HepG2 (cell line): Measurements from ENCODE around the gene CRNKL1. TPM values are rescaled to one million over a fixed set of nuclear protein-coding genes. Genes with fewer than 3 reads are reported as not detected.

Source experiments
- DRAP1 ChIP-seq: IDR thresholded peaks from 2 replicates; pipeline ENCODE4 v1.6.1; 2016; ENCODE audit warnings: missing genetic modification reagents, missing compliant biosample characterization
- DZIP1 ChIP-seq: sonication (generic); formaldehyde crosslinking; IDR thresholded peaks from 2 replicates; pipeline ENCODE4 v1.5.0; 2020; ENCODE audit warnings: mild to moderate bottlenecking, missing genetic modification reagents
- FOXM1 ChIP-seq: sonication (generic); formaldehyde crosslinking; IDR thresholded peaks from 2 replicates; pipeline ENCODE4 v1.5.0; 2020; ENCODE audit warnings: missing genetic modification reagents
- KLF9 ChIP-seq: IDR thresholded peaks from 2 replicates; pipeline ENCODE4 v1.6.1; 2016; ENCODE audit warnings: low read depth
- REL ChIP-seq: sonication (generic); formaldehyde crosslinking; conservative IDR thresholded peaks from 2 replicates; pipeline ENCODE4 v1.8.0; 2022; ENCODE audit warnings: mild to moderate bottlenecking, missing genetic modification reagents, moderate library complexity
- SMARCC2 ChIP-seq: fragments of 450-650 bp; IDR thresholded peaks from 2 replicates; pipeline ENCODE4 v1.6.1; 2017; ENCODE audit warnings: antibody characterized with exemption, mild to moderate bottlenecking
- SMYD3 ChIP-seq: sonication (generic); formaldehyde crosslinking; IDR thresholded peaks from 2 replicates; pipeline ENCODE4 v1.8.1; 2023; ENCODE audit warnings: mild to moderate bottlenecking, missing genetic modification reagents
- SNAPC5 ChIP-seq: sonication (generic); formaldehyde crosslinking; IDR thresholded peaks from 2 replicates; pipeline ENCODE4 v1.8.1; 2023; ENCODE audit warnings: mild to moderate bottlenecking, missing genetic modification reagents, borderline replicate concordance
- TARDBP ChIP-seq: sonication (generic); formaldehyde crosslinking; IDR thresholded peaks from 2 replicates; pipeline ENCODE4 v1.8.0; 2022; ENCODE audit warnings: mild to moderate bottlenecking, missing genetic modification reagents
- TCF7 ChIP-seq: sonication (generic); IDR thresholded peaks from 2 replicates; pipeline ENCODE4 v1.6.1; 2016; ENCODE audit warnings: antibody characterized with exemption, low read depth
- TCF7L2 ChIP-seq: IDR thresholded peaks from 2 replicates; pipeline ENCODE4 v1.6.1; 2011; ENCODE audit warnings: mild to moderate bottlenecking, low read depth, low read length, moderate library complexity
- TRAFD1 ChIP-seq: sonication (generic); formaldehyde crosslinking; IDR thresholded peaks from 2 replicates; pipeline ENCODE4 v1.5.1; 2020; ENCODE audit warnings: missing genetic modification reagents, mild to moderate bottlenecking, borderline replicate concordance
- ZFP82 ChIP-seq: sonication (generic); formaldehyde crosslinking; IDR thresholded peaks from 2 replicates; pipeline ENCODE4 v1.5.1; 2020; ENCODE audit warnings: mild to moderate bottlenecking, missing genetic modification reagents, borderline replicate concordance
- ZNF83 ChIP-seq: sonication (generic); formaldehyde crosslinking; IDR thresholded peaks from 2 replicates; pipeline ENCODE4 v1.4.0; 2020; ENCODE audit warnings: missing genetic modification reagents, mild to moderate bottlenecking, borderline replicate concordance
- polyA plus RNA-seq, 8 experiments: library from polyadenylated mRNA; depleted of rRNA in 3 of 8; stranded (reverse) in 7 of 8; unstranded in 1 of 8; fragments of >200 nt; fragmentation: Illumina TruSeq in 4 of 8; extraction: Trizol in 4 of 8; gene quantifications; 2 replicates each; pipeline versions ENCODE4 v1.2.1 to v1.2.3, GENCODE V29; 2011 to 2016; ENCODE audit warnings: low read depth in 4 of 8, missing spikeins in 1 of 8, mixed read lengths in 1 of 8; ENCODE audit not compliant: insufficient read depth in 1 of 8
- total RNA-seq, 5 experiments: library from RNA; depleted of rRNA; stranded (reverse); fragments of >200 nt; fragmentation: Illumina TruSeq; extraction: Trizol; gene quantifications; 2 replicates each; pipeline ENCODE4 v1.2.3, GENCODE V29; 2016; ENCODE audit warnings: low read depth in 1 of 5
- TF ChIP-seq, protein P1 (sequence below): fragments of 450-650 bp; IDR thresholded peaks from 2 replicates; pipeline ENCODE4 v1.6.1; 2017; ENCODE audit warnings: mild to moderate bottlenecking
- TF ChIP-seq, protein P2 (sequence below): sonication (generic); formaldehyde crosslinking; IDR thresholded peaks from 2 replicates; pipeline ENCODE4 v1.4.0; 2020; ENCODE audit warnings: missing genetic modification reagents
- TF ChIP-seq, protein P3 (sequence below): sonication (generic); formaldehyde crosslinking; IDR thresholded peaks from 2 replicates; pipeline ENCODE4 v1.8.0; 2022; ENCODE audit warnings: missing genetic modification reagents, low read depth, mild to moderate bottlenecking, borderline replicate concordance
- TF ChIP-seq, protein P4 (sequence below): sonication (generic); formaldehyde crosslinking; IDR thresholded peaks from 2 replicates; pipeline ENCODE4 v1.4.0; 2020; ENCODE audit warnings: mild to moderate bottlenecking, missing genetic modification reagents

The CRNKL1 gene
- total and polyA plus RNA-seq, 2 of the 13 experiments (the other 11 are each of a cell fraction or from before 2014, with no cell fraction given) = 12.3 to 64.5 TPM

DNA sequence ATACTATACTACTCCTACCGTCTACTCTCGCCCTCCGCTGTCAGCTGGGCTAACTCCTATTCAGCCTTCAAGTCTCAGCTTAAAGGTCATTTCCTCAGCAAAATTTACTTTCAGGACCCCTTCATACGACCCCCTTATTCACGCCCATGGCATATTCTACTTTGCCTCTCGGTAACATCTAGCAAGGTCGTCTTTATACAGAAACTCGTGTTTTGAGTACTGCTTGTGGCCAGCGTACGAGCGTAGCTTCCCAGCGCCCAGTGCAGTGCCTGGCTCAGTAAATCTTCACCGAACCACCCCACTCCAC lies 546 bp downstream of the CRNKL1 start (continued):
- TF ChIP-seq TRAFD1 (CRISPR knock-in tag) = no peak
- TF ChIP-seq, protein P1, sequence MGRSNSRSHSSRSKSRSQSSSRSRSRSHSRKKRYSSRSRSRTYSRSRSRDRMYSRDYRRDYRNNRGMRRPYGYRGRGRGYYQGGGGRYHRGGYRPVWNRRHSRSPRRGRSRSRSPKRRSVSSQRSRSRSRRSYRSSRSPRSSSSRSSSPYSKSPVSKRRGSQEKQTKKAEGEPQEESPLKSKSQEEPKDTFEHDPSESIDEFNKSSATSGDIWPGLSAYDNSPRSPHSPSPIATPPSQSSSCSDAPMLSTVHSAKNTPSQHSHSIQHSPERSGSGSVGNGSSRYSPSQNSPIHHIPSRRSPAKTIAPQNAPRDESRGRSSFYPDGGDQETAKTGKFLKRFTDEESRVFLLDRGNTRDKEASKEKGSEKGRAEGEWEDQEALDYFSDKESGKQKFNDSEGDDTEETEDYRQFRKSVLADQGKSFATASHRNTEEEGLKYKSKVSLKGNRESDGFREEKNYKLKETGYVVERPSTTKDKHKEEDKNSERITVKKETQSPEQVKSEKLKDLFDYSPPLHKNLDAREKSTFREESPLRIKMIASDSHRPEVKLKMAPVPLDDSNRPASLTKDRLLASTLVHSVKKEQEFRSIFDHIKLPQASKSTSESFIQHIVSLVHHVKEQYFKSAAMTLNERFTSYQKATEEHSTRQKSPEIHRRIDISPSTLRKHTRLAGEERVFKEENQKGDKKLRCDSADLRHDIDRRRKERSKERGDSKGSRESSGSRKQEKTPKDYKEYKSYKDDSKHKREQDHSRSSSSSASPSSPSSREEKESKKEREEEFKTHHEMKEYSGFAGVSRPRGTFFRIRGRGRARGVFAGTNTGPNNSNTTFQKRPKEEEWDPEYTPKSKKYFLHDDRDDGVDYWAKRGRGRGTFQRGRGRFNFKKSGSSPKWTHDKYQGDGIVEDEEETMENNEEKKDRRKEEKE = no peak
- TF ChIP-seq, protein P2, sequence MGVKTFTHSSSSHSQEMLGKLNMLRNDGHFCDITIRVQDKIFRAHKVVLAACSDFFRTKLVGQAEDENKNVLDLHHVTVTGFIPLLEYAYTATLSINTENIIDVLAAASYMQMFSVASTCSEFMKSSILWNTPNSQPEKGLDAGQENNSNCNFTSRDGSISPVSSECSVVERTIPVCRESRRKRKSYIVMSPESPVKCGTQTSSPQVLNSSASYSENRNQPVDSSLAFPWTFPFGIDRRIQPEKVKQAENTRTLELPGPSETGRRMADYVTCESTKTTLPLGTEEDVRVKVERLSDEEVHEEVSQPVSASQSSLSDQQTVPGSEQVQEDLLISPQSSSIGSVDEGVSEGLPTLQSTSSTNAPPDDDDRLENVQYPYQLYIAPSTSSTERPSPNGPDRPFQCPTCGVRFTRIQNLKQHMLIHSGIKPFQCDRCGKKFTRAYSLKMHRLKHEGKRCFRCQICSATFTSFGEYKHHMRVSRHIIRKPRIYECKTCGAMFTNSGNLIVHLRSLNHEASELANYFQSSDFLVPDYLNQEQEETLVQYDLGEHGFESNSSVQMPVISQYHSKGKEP (CRISPR knock-in tag) = 0 out of 2 replicates have a peak, but pooled peaks have one; percentile 19
- TF ChIP-seq, protein P3, sequence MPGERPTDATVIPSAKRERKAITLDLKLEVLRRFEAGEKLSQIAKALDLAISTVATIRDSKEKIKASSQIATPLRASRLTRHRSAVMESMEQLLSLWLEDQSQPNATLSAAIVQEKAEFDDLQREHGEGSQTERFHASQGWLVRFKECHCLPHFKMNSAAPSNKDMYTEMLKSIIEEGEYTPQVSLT (CRISPR knock-in tag) = no peak
- no peak for TF ChIP-seq REL (CRISPR knock-in tag)
- no peak for TF ChIP-seq TCF7L2
- TF ChIP-seq TCF7 = no peak
- TF ChIP-seq TARDBP (CRISPR knock-in tag) = 0 out of 2 replicates have a peak, but pooled peaks have one; percentile 13
- TF ChIP-seq ZNF83 (CRISPR knock-in tag) = 0 out of 2 replicates have a peak, but pooled peaks have one; percentile 5
- no peak for TF ChIP-seq DRAP1 (CRISPR knock-in tag)
- 0 out of 2 replicates have a peak, but pooled peaks have one; percentile 54 for TF ChIP-seq SMYD3
- TF ChIP-seq SMARCC2 = 0 out of 2 replicates have a peak, but pooled peaks have one; percentile 35
- TF ChIP-seq, protein P4, sequence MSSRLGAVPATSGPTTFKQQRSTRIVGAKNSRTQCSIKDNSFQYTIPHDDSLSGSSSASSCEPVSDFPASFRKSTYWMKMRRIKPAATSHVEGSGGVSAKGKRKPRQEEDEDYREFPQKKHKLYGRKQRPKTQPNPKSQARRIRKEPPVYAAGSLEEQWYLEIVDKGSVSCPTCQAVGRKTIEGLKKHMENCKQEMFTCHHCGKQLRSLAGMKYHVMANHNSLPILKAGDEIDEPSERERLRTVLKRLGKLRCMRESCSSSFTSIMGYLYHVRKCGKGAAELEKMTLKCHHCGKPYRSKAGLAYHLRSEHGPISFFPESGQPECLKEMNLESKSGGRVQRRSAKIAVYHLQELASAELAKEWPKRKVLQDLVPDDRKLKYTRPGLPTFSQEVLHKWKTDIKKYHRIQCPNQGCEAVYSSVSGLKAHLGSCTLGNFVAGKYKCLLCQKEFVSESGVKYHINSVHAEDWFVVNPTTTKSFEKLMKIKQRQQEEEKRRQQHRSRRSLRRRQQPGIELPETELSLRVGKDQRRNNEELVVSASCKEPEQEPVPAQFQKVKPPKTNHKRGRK (CRISPR knock-in tag) = no peak
- peak; percentile 65; the same call in 1 of the 2 replicates for TF ChIP-seq SNAPC5 (CRISPR knock-in tag)
- TF ChIP-seq ZFP82 (CRISPR knock-in tag) = no peak
- TF ChIP-seq DZIP1 (CRISPR knock-in tag) = no peak
- no peak for TF ChIP-seq FOXM1 (CRISPR knock-in tag)
- TF ChIP-seq KLF9 (CRISPR knock-in tag) = no peak
